ENCODE measurements around the gene MAPRE2.

GRCh38 chr18:35077937-35078336 is 36.7 kb downstream of the MAPRE2 start:
- TF ChIP-seq EZH2phosphoT487 (IDR thresholded peaks at IDR 0.05; ENCODE audit: low read length) (no peak), CTCF (IDR thresholded peaks at IDR 0.05; ENCODE audit: low read length) (no peak), EZH2 (optimal IDR thresholded peaks at IDR 0.05; ENCODE audit: low read depth, low read length) (no peak)
